Measurements from ENCODE around the gene C20orf204.

Gene C20orf204

GRCh38 chr20:64042054-64042781 is 6.2 kb downstream of the C20orf204 start:
- DNase-seq: peak in 1 of 5 experiments; percentile 60

GRCh38 chr20:64043768-64044167 is 7.8 kb downstream of the C20orf204 start:
- DNase-seq: no peak

- no peak for DNase-seq
Observed at GRCh38 chr20:64044484-64045247, 8.7 kb downstream of the C20orf204 start.

- no peak for DNase-seq
Observed at GRCh38 chr20:64045346-64046011, 9.5 kb downstream of the C20orf204 start.

- DNase-seq: no peak
Observed at GRCh38 chr20:64047046-64047389, 11.0 kb downstream of the C20orf204 start.

GRCh38 chr20:64047968-64048401 is 12.0 kb downstream of the C20orf204 start:
- no peak for DNase-seq

GRCh38 chr20:64048402-64049044 is 12.5 kb downstream of the C20orf204 start:
- DNase-seq: no peak

- peak in 1 of 5 experiments; percentile 62 for DNase-seq
Observed at GRCh38 chr20:64049060-64049877, 13.3 kb downstream of the C20orf204 start, which contains the start of gene SOX18. TSS of gene SOX18 (minus strand) at chr20:64049639. CDS start at chr20:64049516, 123 bp downstream.

GRCh38 chr20:64049878-64050260 is 13.9 kb downstream of the C20orf204 start:
- no peak for DNase-seq

- DNase-seq: no peak
Observed at GRCh38 chr20:64050261-64051032, 14.5 kb downstream of the C20orf204 start.

GRCh38 chr20:64051033-64051452 is 15.1 kb downstream of the C20orf204 start:
- DNase-seq: no peak

GRCh38 chr20:64051561-64052325 is 15.8 kb downstream of the C20orf204 start:
- no peak for DNase-seq

- no peak for DNase-seq
Observed at GRCh38 chr20:64052326-64052722, 16.3 kb downstream of the C20orf204 start.

GRCh38 chr20:64052987-64053840 is 17.2 kb downstream of the C20orf204 start:
- DNase-seq: no peak

GRCh38 chr20:64053841-64054661 is 18.1 kb downstream of the C20orf204 start:
- DNase-seq: no peak

GRCh38 chr20:64055396-64055892 is 19.5 kb downstream of the C20orf204 start:
- DNase-seq: no peak

- no peak for DNase-seq
Observed at GRCh38 chr20:64055893-64056638, 20.1 kb downstream of the C20orf204 start.

GRCh38 chr20:64056639-64056888 is 20.6 kb downstream of the C20orf204 start:
- DNase-seq: no peak
